SJCRH30 (cell line): Measurements from ENCODE around the gene HOXA7. TPM values are rescaled to one million over a fixed set of nuclear protein-coding genes. Genes with fewer than 3 reads are reported as not detected.

Experiments
- DNase-seq, 2 experiments: peaks; one replicate each; pipeline ENCODE4 v3.0.0-alpha.2; 2015 to 2020
- H3K27ac ChIP-seq: fragments of 250-450 bp; sonication (Bioruptor Pico); 2 replicates; pipeline ENCODE4 v1.5.1; 2020; ENCODE audit warnings: mild to moderate bottlenecking, moderate library complexity
- H3K27me3 ChIP-seq: fragments of 250-450 bp; sonication (Bioruptor Pico); 2 replicates; pipeline ENCODE4 v1.5.1; 2020; ENCODE audit warnings: mild to moderate bottlenecking, moderate library complexity
- H3K36me3 ChIP-seq: fragments of 250-450 bp; sonication (Bioruptor Pico); 2 replicates; pipeline ENCODE4 v1.5.1; 2020; ENCODE audit warnings: mild to moderate bottlenecking, moderate library complexity
- H3K4me1 ChIP-seq: fragments of 250-450 bp; sonication (Bioruptor Pico); 2 replicates; pipeline ENCODE4 v1.5.1; 2020; ENCODE audit warnings: mild to moderate bottlenecking, moderate library complexity
- H3K4me3 ChIP-seq: fragments of 250-450 bp; sonication (Bioruptor Pico); 2 replicates; pipeline ENCODE4 v1.5.1; 2020; ENCODE audit warnings: mild to moderate bottlenecking, moderate library complexity
- H3K9me3 ChIP-seq: fragments of 250-450 bp; sonication (Bioruptor Pico); replicated peaks from 2 replicates; pipeline ENCODE4 v1.5.1; 2020; ENCODE audit warnings: mild to moderate bottlenecking, moderate library complexity
- total RNA-seq: library from RNA; depleted of rRNA; stranded (reverse); fragments of >200 nt; shearing (Covaris generic); gene quantifications from 2 replicates; pipeline ENCODE4 v1.2.3, GENCODE V29; 2014

The HOXA7 gene
- total RNA-seq, 1 experiment from 2014 or later = 40.4 TPM

DNA sequence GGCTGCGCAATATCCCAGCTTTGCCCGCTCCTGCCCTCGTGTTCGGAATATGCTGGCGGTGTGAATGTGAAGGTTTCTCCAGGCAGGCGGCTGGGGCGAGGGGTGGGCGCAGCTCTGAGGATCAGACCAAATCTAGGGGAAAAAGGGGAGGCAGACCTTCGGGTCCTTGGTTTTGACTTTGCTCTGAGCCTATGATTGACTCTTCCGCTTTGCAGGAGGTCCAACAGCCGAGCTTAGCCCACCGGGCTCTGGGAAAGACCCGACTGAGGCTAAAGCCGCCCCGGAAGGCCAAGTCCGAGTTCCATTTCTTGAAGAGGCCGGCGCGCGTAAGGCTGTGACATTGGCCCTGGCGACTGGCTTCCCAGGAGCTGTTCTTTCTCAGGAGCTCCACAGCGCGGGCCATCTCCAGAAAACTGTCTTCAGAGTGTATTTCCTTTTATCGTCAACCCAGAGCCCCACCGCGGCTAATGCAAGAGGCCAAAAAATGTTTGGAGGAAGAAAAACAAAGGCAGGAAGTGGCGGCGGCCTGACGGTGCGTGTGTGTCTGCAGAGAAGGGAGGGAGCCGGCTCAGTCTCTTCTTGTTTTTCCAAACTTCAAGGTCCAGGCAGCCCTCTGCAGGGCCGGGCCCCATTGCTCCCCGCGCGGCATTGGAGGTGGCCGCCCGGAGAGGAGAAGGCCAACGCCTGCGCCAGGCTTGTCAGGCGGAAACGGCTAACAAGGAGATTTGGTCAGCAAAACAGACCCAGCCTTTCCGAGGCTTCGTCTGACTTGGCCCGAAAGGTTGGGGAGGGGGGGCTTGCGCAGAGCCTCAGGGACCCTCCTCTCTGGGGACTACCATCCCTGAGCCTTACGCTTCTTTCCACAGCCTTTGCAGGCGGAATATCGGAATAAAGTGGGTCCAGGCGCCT is 32.2 kb upstream of the HOXA7 start:
- Histone ChIP-seq H3K27me3 (no peaks in the 10 kb centered on the region), H3K4me3 (no peak overlapping the region), H3K4me1 (no peaks in the 10 kb centered on the region), H3K9me3 (no peaks in the 10 kb centered on the region), H3K36me3 (no peaks in the 10 kb centered on the region), H3K27ac (no peak overlapping the region)
- no peak for DNase-seq

DNA sequence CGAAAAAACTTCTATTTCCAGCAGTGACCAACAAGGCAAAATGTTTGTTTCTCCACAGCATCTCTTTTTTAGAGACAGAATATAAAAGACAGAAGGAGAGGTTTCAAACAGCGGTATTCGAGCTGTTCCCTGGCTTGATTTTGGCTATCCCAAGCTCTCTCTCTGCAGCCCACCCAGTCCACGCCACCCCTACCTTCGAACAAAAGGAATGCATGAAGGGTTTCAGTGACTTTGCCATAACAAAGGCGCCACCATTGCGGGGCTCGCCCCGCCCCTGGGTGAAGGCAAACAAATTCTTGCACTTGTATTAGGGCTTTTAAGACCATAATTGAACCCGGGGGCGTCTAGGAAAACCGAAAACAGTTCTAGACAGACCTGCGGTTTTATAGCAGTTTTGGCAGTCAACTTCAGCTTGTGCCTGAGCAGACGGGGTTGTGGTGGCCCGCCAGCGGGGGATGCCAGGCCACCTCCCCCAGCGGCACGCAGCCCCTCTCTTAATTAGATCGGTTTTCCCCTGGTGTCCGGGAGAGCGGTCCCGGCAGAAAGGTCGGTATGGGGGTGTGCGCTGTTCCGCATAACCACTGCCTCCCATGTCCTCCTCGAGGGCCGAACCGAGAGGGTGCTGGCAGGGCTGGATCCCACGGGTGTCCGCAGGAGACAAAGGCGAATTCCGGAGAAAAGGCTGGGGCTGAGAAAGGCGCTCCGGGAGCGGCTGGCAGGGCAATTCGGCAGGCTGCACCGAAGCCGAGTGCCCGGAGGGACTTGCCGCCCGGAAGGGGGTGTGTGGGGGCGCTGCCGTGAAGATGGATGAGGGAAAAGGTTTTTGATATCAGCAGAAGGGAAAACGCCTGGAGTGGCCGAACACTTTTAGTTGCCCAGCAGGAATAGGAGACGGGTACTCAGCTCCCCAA is 31.3 kb upstream of the HOXA7 start:
- no peaks in the 10 kb centered on the region for H3K9me3 ChIP-seq
- H3K27me3 ChIP-seq = no peaks in the 10 kb centered on the region
- no peaks in the 10 kb centered on the region for H3K4me1 ChIP-seq
- DNase-seq = no peak
- no peak overlapping the region for H3K4me3 ChIP-seq
- no peak overlapping the region for H3K27ac ChIP-seq
- no peaks in the 10 kb centered on the region for H3K36me3 ChIP-seq

DNA sequence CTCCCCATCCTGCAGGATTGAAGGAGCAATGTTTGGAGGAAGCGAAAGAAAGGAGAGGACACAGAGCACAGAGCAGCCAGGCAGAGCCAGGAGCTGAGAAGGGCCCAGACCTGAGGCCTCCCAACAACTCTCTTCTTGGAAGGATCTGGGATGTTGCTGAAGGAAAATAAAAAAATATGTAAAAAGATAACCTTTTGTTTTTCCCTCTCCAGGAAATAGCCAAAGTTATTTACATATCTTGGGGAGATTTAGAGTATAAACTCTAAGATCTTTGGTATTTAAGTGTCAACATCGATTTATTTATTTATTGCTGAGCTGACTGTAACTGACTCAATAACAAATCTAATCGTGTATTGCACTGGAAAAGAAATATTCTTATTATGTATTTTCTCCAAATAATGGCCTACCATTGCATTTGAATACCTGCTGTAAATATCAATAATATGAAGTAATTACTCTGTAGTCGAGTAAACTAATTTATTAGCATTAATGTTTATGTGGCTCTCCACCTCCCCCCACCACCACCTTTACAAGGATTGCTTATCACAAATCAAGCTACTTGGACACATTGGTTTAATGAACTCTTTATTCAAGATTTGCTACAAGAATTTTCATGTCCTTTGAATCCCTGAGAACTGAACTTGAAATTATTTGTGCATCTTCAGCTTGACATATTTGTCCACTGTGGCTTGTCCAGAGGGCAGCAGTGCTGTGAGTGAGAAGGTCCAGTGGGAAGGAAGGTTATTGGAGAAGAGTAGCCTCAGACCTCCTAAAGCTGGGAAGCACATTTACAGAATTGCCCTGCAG is 30.4 kb upstream of the HOXA7 start:
- Histone ChIP-seq H3K9me3 (no peaks in the 10 kb centered on the region), H3K4me3 (no peak overlapping the region), H3K27me3 (no peaks in the 10 kb centered on the region), H3K27ac (no peak overlapping the region), H3K36me3 (no peaks in the 10 kb centered on the region), H3K4me1 (no peaks in the 10 kb centered on the region)
- DNase-seq = no peak

DNA sequence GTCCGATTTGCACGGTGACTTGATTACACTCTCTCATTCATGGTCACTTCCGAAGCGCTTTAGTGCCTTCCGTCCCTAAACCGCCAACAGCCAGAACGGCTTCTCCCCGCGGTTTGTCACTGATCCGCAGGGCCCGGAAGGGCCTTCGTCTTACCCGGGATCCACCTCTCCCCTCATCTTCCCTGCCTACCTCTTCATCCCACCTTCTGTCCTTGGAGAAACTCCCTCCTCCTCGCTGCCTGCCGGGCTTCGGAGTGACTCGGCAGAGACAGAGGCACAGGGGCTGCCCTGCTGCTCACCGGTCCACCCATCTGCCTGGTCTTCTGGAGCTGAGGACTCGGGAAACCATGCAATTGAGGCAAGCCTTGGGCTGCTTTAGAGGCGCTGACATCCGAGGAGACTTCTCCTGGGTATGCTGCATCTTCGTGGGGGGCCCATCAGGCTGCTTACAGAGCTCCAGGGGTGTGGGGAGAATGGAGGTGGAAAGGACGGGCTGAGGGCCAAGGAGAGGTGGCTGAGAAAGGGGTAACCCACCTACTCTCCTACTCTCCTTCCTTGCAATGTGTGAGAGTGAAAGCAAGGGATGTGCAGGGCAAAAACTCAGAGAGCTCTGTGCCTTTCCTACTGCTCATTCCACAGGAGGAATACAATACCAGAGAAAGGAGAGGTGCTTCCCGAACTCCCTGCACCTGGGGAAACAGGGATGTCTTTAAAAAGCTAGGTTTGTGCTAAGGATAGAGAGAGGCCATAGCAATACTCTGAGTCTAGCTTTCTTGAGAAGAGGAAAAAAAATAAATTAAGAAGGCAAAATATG is 29.6 kb upstream of the HOXA7 start:
- Histone ChIP-seq H3K27me3 (no peaks in the 10 kb centered on the region), H3K4me3 (peak overlapping the region; percentile 73), H3K9me3 (no peaks in the 10 kb centered on the region), H3K4me1 (no peaks in the 10 kb centered on the region), H3K27ac (peak overlapping the region; percentile 44; the same call in 1 of the 2 replicates), H3K36me3 (no peaks in the 10 kb centered on the region)
- DNase-seq = peak in 1 of 2 experiments; percentile 26

DNA sequence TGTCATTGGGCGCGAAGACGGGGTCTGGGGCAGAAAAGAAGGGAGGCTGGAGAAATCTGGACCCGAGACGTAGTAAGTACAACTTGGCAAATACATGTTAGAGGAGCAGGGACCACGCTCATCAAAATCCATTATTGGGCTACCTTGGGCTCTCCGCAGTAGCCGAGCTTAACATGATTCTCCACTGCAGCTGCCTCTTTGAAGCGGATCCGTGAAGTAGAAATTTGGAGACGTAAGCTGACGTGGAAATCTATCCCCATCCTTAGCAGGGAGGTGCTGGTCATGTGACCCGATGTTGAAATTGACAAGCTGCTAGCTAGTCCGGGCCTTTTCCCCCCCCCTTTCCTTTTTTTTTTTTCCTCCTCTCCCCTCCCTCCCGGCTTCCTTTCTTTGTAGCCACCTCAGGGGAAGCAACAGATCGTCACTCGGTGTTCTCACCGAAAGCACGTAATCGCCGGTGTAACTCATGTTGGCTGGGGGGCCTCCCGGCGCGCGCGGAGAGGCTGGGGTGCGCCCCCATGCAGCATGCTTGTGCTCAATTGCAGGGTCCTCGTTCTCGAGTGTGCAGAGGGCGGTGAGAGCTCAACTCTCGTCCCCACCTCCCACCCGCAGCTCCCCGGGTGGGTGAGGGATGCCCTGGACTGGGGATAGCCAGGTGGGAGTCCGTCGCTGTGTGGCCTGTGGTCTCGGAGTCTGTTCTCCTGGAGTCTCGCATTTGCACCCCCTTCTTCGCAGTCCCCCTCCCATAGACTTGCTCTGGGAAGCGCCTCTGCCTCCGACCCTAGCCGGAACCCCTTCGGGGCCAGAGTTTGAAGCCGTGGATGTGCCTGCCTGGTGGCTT is 28.8 kb upstream of the HOXA7 start, which contains the start of gene HOXA11:
Gene HOXA11 (minus strand): TSS at position 220 of the 841 bp plus-strand sequence. CDS start 88 bp downstream, at position 132.
- Histone ChIP-seq H3K27ac (peak within 1 kb of the TSS; percentile 87), H3K27me3 (no peaks in the 10 kb centered on the region)

DNA sequence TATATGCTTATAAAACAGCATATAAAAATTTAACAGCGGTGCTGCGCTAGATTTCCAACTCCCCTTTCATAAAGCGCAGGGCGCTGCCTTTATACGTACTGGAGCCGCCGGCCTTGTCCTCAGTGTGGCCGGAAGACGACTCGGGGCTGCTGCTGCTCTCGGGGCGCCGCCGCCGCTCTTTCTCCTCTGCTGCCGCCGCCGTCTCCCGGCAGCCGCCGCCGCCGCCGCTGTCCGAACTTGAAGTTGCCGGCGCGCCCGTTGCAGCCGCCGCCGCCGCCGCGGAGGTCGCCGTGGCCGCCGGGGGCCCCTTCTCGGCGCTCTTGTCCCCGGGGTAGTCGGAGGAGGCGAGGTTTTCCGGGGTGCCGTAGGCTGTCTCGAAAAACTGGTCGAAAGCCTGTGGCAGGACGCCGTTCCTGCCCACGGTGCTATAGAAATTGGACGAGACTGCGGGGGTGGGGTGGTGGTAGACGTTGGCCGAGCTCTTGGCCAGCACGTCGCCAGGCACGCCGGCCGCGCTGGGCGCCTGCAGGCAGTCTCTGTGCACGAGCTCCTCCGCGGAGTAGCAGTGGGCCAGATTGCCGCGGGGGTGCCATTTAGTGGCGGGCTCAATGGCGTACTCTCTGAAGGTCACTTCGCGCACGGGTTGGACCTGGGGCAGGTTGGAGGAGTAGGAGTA is 28.0 kb upstream of the HOXA7 start:
- DNase-seq = peak; percentile 55 to 69
- Histone ChIP-seq H3K27ac (peak overlapping the region; percentile 87), H3K9me3 (no peaks in the 10 kb centered on the region)

More for the DNA sequence above, 28.8 kb upstream of the HOXA7 start, which contains the start of gene HOXA11:
- Histone ChIP-seq H3K9me3 (no peaks in the 10 kb centered on the region), H3K36me3 (no peaks in the 10 kb centered on the region), H3K4me1 (no peaks in the 10 kb centered on the region), H3K4me3 (peak within 1 kb of the TSS; percentile 73)
- DNase-seq = peak; percentile 27 to 52

DNA sequence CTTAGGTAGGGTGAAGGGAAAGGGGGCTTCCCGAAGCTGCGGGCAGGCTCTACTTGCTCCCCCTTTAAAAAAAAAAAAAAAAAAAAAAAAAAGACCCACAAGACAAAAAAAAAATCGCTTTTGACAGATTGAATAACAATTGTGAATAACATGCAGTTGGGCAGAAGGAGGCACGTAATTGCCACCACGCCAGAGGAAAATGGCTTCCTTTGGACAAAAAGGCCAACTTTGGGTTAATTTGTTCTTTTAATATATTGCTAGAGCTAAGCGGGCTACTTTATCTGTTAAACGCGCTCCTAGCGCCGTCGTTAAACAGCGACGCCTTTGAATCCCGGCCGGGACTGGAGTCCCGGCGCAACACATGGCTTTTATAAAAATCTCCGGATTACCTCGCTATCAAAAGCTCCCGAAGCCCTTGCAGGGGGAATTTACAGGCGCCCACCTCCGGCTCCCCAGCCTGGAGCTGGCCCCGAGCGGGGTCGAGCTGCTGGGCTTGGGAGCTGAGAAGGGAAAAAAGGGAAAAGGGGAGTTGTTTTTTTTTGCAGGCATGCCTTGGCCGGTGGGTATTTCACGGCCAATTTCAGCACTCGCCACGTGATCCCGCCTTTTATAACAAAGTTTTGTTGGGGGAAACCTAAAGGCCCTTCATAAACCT is 27.3 kb upstream of the HOXA7 start:
- peak; percentile 32 to 56 for DNase-seq
- Histone ChIP-seq H3K27me3 (no peaks in the 10 kb centered on the region), H3K4me1 (no peaks in the 10 kb centered on the region), H3K9me3 (no peaks in the 10 kb centered on the region), H3K36me3 (no peaks in the 10 kb centered on the region), H3K4me3 (peak overlapping the region; percentile 73), H3K27ac (peak overlapping the region; percentile 87)

More for the DNA sequence above, 28.0 kb upstream of the HOXA7 start:
- Histone ChIP-seq H3K4me1 (no peaks in the 10 kb centered on the region), H3K4me3 (peak overlapping the region; percentile 73), H3K36me3 (no peaks in the 10 kb centered on the region), H3K27me3 (no peaks in the 10 kb centered on the region)

DNA sequence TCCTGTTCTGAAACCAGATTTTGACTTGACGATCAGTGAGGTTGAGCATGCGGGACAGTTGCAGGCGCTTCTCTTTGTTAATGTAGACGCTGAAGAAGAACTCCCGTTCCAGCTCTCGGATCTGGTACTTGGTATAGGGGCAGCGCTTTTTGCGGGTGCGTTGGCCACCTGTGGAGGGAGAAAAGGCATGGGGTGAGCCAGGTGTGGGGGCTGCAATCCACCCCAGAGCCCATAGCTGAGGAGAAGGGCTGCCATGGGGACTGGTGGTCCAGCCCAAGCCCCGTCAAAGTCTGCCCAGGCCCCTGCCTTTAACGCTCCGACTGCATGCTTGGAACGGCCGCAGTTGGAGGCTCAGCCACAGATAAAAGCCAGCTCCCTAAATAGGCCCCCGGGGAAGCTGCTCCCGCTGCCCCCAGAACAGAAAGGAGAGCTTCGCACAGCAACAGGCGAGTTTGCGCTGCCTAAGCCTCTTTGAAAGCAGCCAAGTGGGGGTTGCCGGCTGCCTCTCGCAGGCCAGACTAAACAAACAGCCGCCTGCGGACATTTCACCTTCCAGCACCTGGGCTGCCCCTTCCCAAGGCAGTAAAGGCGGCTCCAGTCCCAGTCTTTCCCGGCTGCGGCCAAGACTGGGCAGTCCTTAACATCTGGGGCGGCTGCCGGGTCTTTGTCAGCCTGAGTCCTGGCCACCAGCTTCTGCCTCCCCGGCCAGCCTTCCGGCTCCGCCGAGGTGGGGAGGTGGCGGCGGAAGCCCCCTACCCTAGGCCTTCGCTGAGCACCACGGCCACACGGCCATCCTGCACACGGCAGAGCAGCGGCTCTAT is 26.6 kb upstream of the HOXA7 start:
- Histone ChIP-seq H3K9me3 (no peaks in the 10 kb centered on the region), H3K4me3 (peak overlapping the region; percentile 73), H3K27me3 (no peaks in the 10 kb centered on the region), H3K4me1 (no peaks in the 10 kb centered on the region), H3K27ac (peak overlapping the region; percentile 87), H3K36me3 (no peaks in the 10 kb centered on the region)
- peak; percentile 55 to 66 for DNase-seq

DNA sequence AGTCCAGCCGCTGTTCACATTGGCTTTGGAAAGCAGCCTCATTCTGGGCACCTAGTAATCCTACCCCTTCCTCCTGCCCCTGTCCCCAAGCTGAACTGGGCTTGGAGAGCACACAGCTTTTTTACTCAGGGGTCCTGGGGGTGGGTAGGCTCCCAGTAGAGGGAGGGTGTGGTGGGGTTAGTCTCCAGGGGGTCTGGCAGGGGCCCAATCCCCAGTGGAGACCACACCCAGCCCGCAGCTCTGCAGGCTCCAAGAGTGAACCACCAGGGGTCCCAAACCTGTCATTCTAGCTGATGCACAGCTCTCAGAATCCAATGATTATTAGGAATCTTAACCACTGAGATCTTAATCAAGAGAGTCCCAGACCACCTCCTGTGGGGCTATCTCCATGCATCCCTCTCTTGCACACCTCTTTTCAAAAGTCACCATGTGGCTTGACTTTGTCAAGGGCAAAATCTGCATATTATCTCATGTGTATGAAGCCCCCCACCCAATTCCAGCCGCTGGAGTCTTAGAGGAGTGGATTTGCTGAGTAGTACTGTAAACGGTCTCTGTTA is 25.9 kb upstream of the HOXA7 start:
- Histone ChIP-seq H3K27me3 (0 out of 2 replicates have a peak, but pooled peaks cover 5% of the 10 kb centered on the region), H3K4me3 (no peak overlapping the region), H3K27ac (no peak overlapping the region), H3K9me3 (no peaks in the 10 kb centered on the region), H3K4me1 (no peaks in the 10 kb centered on the region), H3K36me3 (no peaks in the 10 kb centered on the region)
- DNase-seq = no peak

DNA sequence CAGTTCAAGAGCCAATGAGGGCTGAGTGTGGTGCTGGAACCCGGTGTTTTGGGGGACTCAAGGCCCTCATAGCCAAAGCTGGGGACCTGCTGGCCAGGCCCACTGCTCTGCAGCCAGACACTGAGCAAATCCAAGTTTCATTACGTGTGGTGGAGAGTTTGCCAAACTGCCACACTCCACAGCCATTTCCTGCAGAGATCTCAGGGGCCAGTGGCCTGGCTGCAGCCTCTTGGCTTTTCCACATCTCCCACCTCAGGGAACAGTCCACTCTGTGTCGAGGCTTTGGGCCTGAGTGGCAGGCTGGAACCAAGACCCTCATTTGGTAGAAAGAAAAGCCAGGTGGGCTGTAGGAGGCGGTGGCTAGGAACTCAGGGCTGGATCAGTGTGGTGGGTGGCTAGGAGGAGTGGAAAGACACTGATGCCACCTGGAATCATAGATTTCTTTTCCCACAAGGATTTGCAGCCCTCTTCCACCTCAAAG is 25.4 kb upstream of the HOXA7 start:
- Histone ChIP-seq H3K9me3 (no peaks in the 10 kb centered on the region), H3K36me3 (no peaks in the 10 kb centered on the region), H3K27ac (no peak overlapping the region), H3K4me3 (no peak overlapping the region), H3K4me1 (no peaks in the 10 kb centered on the region), H3K27me3 (0 out of 2 replicates have a peak, but pooled peaks cover 5% of the 10 kb centered on the region)
- DNase-seq = no peak
